HL-60 (cell line): ENCODE measurements around the gene DGKE.

Experiments
- GABPA ChIP-seq: IDR thresholded peaks from 2 replicates; pipeline ENCODE4 v1.6.1; 2012; ENCODE audit warnings: low read depth
- POLR2AphosphoS5 ChIP-seq: IDR thresholded peaks from 2 replicates; pipeline ENCODE4 v1.6.1; 2012; ENCODE audit warnings: low read depth
- TF ChIP-seq, protein P1 (sequence below): IDR thresholded peaks from one replicate; pipeline ENCODE4 v1.5.1; 2011; ENCODE audit warnings: low read length, control low read depth, inconsistent platforms; ENCODE audit not compliant: insufficient read depth
- TF ChIP-seq, protein P2 (sequence below): IDR thresholded peaks from 2 replicates; pipeline ENCODE4 v1.6.1; 2012; ENCODE audit warnings: low read depth; ENCODE audit not compliant: insufficient replicate concordance

DNA sequence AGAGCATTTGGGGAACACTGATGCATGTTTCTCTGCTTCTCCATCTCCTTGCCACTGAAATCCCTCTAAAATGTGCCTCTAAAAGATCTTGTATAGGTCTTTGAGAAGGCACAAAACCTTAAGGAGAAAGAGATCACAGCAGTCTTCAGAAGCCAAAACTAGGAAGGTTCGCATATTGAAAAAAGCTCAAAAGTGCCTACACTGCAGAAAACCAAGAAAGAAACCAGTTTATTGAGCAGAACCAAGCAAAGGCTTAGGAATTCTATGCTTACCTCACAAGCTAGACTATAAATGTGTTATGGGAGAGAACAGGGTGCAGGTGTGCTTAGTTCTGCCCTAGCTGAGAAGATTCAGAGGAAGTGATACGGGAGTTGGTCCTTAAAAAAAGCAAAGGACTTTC lies 16.6 kb downstream of the DGKE start:
- TF ChIP-seq, protein P1, sequence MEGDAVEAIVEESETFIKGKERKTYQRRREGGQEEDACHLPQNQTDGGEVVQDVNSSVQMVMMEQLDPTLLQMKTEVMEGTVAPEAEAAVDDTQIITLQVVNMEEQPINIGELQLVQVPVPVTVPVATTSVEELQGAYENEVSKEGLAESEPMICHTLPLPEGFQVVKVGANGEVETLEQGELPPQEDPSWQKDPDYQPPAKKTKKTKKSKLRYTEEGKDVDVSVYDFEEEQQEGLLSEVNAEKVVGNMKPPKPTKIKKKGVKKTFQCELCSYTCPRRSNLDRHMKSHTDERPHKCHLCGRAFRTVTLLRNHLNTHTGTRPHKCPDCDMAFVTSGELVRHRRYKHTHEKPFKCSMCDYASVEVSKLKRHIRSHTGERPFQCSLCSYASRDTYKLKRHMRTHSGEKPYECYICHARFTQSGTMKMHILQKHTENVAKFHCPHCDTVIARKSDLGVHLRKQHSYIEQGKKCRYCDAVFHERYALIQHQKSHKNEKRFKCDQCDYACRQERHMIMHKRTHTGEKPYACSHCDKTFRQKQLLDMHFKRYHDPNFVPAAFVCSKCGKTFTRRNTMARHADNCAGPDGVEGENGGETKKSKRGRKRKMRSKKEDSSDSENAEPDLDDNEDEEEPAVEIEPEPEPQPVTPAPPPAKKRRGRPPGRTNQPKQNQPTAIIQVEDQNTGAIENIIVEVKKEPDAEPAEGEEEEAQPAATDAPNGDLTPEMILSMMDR = no peak
- TF ChIP-seq, protein P2, sequence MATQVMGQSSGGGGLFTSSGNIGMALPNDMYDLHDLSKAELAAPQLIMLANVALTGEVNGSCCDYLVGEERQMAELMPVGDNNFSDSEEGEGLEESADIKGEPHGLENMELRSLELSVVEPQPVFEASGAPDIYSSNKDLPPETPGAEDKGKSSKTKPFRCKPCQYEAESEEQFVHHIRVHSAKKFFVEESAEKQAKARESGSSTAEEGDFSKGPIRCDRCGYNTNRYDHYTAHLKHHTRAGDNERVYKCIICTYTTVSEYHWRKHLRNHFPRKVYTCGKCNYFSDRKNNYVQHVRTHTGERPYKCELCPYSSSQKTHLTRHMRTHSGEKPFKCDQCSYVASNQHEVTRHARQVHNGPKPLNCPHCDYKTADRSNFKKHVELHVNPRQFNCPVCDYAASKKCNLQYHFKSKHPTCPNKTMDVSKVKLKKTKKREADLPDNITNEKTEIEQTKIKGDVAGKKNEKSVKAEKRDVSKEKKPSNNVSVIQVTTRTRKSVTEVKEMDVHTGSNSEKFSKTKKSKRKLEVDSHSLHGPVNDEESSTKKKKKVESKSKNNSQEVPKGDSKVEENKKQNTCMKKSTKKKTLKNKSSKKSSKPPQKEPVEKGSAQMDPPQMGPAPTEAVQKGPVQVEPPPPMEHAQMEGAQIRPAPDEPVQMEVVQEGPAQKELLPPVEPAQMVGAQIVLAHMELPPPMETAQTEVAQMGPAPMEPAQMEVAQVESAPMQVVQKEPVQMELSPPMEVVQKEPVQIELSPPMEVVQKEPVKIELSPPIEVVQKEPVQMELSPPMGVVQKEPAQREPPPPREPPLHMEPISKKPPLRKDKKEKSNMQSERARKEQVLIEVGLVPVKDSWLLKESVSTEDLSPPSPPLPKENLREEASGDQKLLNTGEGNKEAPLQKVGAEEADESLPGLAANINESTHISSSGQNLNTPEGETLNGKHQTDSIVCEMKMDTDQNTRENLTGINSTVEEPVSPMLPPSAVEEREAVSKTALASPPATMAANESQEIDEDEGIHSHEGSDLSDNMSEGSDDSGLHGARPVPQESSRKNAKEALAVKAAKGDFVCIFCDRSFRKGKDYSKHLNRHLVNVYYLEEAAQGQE = no peak
- TF ChIP-seq POLR2AphosphoS5 = no peak
- no peak for TF ChIP-seq GABPA
